Measurements from ENCODE around the gene TEX2. TPM values are rescaled to one million over a fixed set of nuclear protein-coding genes. Genes with fewer than 3 reads are reported as not detected.

The TEX2 gene
- total RNA-seq, 8 experiments from 2014 or later = 13.9 to 50.9 (median 23.9) TPM

DNA sequence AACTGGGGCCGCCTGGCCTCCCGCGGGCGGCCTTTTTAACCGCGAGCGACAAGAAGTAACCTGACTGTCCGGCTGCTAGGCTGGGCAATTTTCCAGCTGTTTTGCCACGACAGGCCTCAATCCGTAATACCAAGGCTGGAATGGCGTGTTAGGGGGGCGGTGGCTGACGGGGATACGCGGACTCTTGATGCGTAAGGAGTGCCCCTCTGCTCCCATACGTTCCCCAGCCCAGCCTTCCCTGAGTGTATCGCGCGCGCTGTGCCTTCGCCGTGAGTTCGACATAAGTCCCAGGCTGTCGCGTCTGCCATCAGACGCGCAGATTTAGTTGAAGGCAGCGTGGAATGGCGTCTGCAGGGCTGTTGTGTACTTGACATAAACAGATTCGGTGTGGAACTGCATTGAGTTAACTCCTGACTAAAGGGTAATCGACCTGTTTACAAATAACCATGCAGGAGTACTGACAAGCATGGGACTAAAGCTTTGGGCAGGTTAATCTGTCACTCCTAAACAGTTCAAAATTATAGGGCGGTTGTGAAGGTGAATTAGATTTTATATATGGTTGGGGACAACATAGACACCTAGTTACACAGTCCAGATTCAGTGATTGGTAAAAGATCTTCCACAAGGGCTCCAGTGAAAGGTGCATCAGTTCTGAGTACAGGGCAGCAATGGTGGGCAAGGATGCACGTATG is 116.5 kb downstream of the TEX2 start:
- peak overlapping the region; percentile 48 to 59 (median 54) for H3K4me3 ChIP-seq
- H3K27ac ChIP-seq = peak overlapping the region; percentile 73 to 83
- ATAC-seq (replicated peaks in 6 of 8) = peak; percentile 0 to 41 (median 31)
- in situ Hi-C loops (cut with MboI; ENCODE audit: low pct_unique_long_range_greater_than_20kb in 2 of 9, low sequenced_read_pairs in 9 of 9, unreplicated experiment in 9 of 9) = loop anchor here in 8 of 9 experiments (25.0 kb wide), 3 partner anchors 109 to 234 kb away; partner anchors contain the start of genes CSHL1 (in 5 of the 8), GH1 (in 5 of the 8) and CD79B (in 2 of the 8)
- WGBS, 10 experiments = 0 to 7% (median 1%) methylated on average over 1 to 17 of the region's 34 CpGs; no CpG with 5 or more reads in 3 of the 10 experiments
- peaks cover 8 to 11% of the 10 kb centered on the region in 2 donors for H3K4me1 ChIP-seq (replicated peaks in 1 of 2)

- peak; percentile 83 to 92 (median 90) for ATAC-seq (replicated peaks in 6 of 8)
- in situ Hi-C loops (cut with MboI; ENCODE audit: low pct_unique_long_range_greater_than_20kb in 2 of 9, low sequenced_read_pairs in 9 of 9, unreplicated experiment in 9 of 9) = loop anchor here in 8 of 9 experiments (25.0 kb wide), 3 partner anchors 109 to 234 kb away; partner anchors contain the start of genes CSHL1 (in 5 of the 8), GH1 (in 5 of the 8) and CD79B (in 2 of the 8)
- peak overlapping the region; percentile 73 to 83 for H3K27ac ChIP-seq
- peaks cover 8 to 11% of the 10 kb centered on the region in 2 donors for H3K4me1 ChIP-seq (replicated peaks in 1 of 2)
- WGBS, 10 experiments = 0% methylated on average over 1 to 5 of the region's 51 CpGs; no CpG with 5 or more reads in 7 of the 10 experiments
- H3K4me3 ChIP-seq = peak overlapping the region; percentile 48 to 59 (median 54)
These were observed 117.2 kb downstream of the TEX2 start for GRCh38 chr17:64145751-64146417.

GRCh38 chr17:64145375-64145750 is 117.7 kb downstream of the TEX2 start:
- 0% methylated on average over 2 to 5 of the region's 15 CpGs; no CpG with 5 or more reads in 4 of the 10 experiments for WGBS, 10 experiments
- H3K4me3 ChIP-seq = peak overlapping the region; percentile 48 to 59 (median 54)
- in situ Hi-C loops (cut with MboI; ENCODE audit: low pct_unique_long_range_greater_than_20kb in 2 of 9, low sequenced_read_pairs in 9 of 9, unreplicated experiment in 9 of 9) = loop anchor here in 8 of 9 experiments (25.0 kb wide), 3 partner anchors 108 to 233 kb away; partner anchors contain the start of genes CSHL1 (in 5 of the 8), GH1 (in 5 of the 8) and CD79B (in 2 of the 8)
- H3K27ac ChIP-seq = no peak overlapping the region
- ATAC-seq (replicated peaks in 6 of 8) = peak in 1 of 8 experiments; percentile 0
- peaks cover 8 to 11% of the 10 kb centered on the region in 2 donors for H3K4me1 ChIP-seq (replicated peaks in 1 of 2)

GRCh38 chr17:64139542-64139941 is 123.5 kb downstream of the TEX2 start:
- in situ Hi-C loops (cut with MboI; ENCODE audit: low pct_unique_long_range_greater_than_20kb in 2 of 9, low sequenced_read_pairs in 9 of 9, unreplicated experiment in 9 of 9) = loop anchor here in 8 of 9 experiments (10.0 to 25.0 kb wide), 4 partner anchors 102 to 227 kb away; partner anchors contain the start of genes CSHL1 (in 5 of the 8), GH1 (in 5 of the 8) and CD79B (in 2 of the 8)
- H3K4me3 ChIP-seq = no peak overlapping the region
- no peak for ATAC-seq (replicated peaks in 6 of 8)
- H3K27ac ChIP-seq = no peak overlapping the region
- no peaks in the 10 kb centered on the region for H3K4me1 ChIP-seq (replicated peaks in 1 of 2)
- 64 to 87% (median 75%) methylated on average over 1 to 6 of the region's 6 CpGs for WGBS, 10 experiments

- WGBS, 10 experiments = 66 to 100% (median 93%) methylated on average over 1 to 2 of the region's 2 CpGs; no CpG with 5 or more reads in 3 of the 10 experiments
- ATAC-seq (replicated peaks in 6 of 8) = no peak
- H3K27ac ChIP-seq = no peak overlapping the region
- H3K4me1 ChIP-seq (replicated peaks in 1 of 2) = no peaks in the 10 kb centered on the region
- in situ Hi-C loops (cut with MboI; ENCODE audit: low pct_unique_long_range_greater_than_20kb in 2 of 9, low sequenced_read_pairs in 9 of 9, unreplicated experiment in 9 of 9) = loop anchor here in 8 of 9 experiments (10.0 to 25.0 kb wide), 4 partner anchors 101 to 226 kb away; partner anchors contain the start of genes CSHL1 (in 5 of the 8), GH1 (in 5 of the 8) and CD79B (in 2 of the 8)
- no peak overlapping the region for H3K4me3 ChIP-seq
These were observed 124.6 kb downstream of the TEX2 start for GRCh38 chr17:64138441-64138840.

GRCh38 chr17:64135000-64135399 is 128.1 kb downstream of the TEX2 start:
- Histone ChIP-seq H3K27ac (no peak overlapping the region), H3K4me1 (replicated peaks in 1 of 2) (peaks cover 5 to 6% of the 10 kb centered on the region in 2 donors), H3K4me3 (no peak overlapping the region)
- ATAC-seq (replicated peaks in 6 of 8) = no peak
- 37 to 77% (median 60%) methylated on average over 4 to 6 of the region's 6 CpGs; no CpG with 5 or more reads in 4 of the 10 experiments for WGBS, 10 experiments
- in situ Hi-C loops (cut with MboI; ENCODE audit: low pct_unique_long_range_greater_than_20kb in 2 of 9, low sequenced_read_pairs in 9 of 9, unreplicated experiment in 9 of 9) = loop anchor here in 8 of 9 experiments (10.0 to 25.0 kb wide), 4 partner anchors 98 to 223 kb away; partner anchors contain the start of genes CSHL1 (in 5 of the 8), GH1 (in 5 of the 8) and CD79B (in 2 of the 8)

DNA sequence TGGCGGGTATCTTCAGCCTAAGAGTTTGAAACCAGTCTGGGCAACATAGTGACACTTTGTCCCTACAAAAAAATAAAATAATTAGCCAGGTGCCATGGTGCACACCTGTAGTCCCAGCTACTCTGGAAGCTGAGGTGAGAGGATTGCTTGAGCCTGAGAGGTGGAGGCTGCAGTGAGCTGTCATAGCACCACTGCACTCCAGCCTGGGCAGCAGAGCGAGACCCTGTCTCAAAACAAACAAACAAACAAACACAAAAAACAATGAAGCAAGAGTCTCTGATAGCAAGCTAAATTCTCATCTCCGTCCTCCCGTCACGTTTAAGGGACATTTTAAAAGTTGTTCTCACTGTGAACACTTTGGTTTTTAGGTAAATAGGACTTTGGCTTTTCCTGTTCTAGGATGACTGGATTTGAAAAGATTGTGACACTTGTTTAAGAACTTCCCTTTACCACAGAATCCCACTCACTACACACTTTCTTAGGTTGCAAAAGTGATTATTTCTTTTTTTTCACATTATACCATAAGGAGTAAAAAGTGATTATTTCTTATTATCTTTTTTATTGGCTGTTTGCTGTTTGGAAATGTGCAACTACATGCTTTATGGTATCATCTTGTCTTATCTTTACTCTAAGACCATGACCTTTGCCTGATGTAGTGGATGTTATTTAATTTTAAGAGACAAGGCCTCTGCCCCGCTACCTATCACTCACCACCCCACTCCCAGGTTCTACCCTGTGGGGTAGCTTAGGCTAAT is 128.7 kb downstream of the TEX2 start:
- no peak overlapping the region for H3K4me3 ChIP-seq
- 67 to 100% (median 76%) methylated on average over 1 to 4 of the region's 6 CpGs; no CpG with 5 or more reads in 1 of the 10 experiments for WGBS, 10 experiments
- in situ Hi-C loops (cut with MboI; ENCODE audit: low pct_unique_long_range_greater_than_20kb in 2 of 9, low sequenced_read_pairs in 9 of 9, unreplicated experiment in 9 of 9) = loop anchor here in 8 of 9 experiments (10.0 to 25.0 kb wide), 4 partner anchors 97 to 222 kb away; partner anchors contain the start of genes CSHL1 (in 5 of the 8), GH1 (in 5 of the 8) and CD79B (in 2 of the 8)

GRCh38 chr17:64133546-64134215 is 129.4 kb downstream of the TEX2 start:
- in situ Hi-C loops (cut with MboI; ENCODE audit: low pct_unique_long_range_greater_than_20kb in 2 of 9, low sequenced_read_pairs in 9 of 9, unreplicated experiment in 9 of 9) = loop anchor here in 8 of 9 experiments (10.0 to 25.0 kb wide), 4 partner anchors 96 to 221 kb away; partner anchors contain the start of genes CSHL1 (in 5 of the 8), GH1 (in 5 of the 8) and CD79B (in 2 of the 8)
- Histone ChIP-seq H3K4me1 (replicated peaks in 1 of 2) (peaks cover 8 to 9% of the 10 kb centered on the region in 2 donors), H3K4me3 (no peak overlapping the region), H3K27ac (no peak overlapping the region)
- 5 to 58% (median 34%) methylated on average over 3 to 8 of the region's 8 CpGs for WGBS, 10 experiments
- ATAC-seq (replicated peaks in 6 of 8) = no peak

More for the DNA sequence above, 128.7 kb downstream of the TEX2 start:
- H3K27ac ChIP-seq = no peak overlapping the region
- ATAC-seq (replicated peaks in 6 of 8) = no peak
- H3K4me1 ChIP-seq (replicated peaks in 1 of 2) = peaks cover 5 to 6% of the 10 kb centered on the region in 2 donors

GRCh38 chr17:64131606-64132270 is 131.3 kb downstream of the TEX2 start:
- Histone ChIP-seq H3K4me1 (replicated peaks in 1 of 2) (peaks cover 9 to 14% of the 10 kb centered on the region in 2 donors), H3K4me3 (no peak overlapping the region), H3K27ac (no peak overlapping the region)
- in situ Hi-C loops (cut with MboI; ENCODE audit: low pct_unique_long_range_greater_than_20kb in 2 of 9, low sequenced_read_pairs in 9 of 9, unreplicated experiment in 9 of 9) = loop anchor here in 8 of 9 experiments (10.0 to 25.0 kb wide), 4 partner anchors 94 to 219 kb away; partner anchors contain the start of genes CSHL1 (in 5 of the 8), GH1 (in 5 of the 8) and CD79B (in 2 of the 8)
- ATAC-seq (replicated peaks in 6 of 8) = no peak
- 29 to 100% (median 80%) methylated on average over 1 to 5 of the region's 5 CpGs for WGBS, 10 experiments

DNA sequence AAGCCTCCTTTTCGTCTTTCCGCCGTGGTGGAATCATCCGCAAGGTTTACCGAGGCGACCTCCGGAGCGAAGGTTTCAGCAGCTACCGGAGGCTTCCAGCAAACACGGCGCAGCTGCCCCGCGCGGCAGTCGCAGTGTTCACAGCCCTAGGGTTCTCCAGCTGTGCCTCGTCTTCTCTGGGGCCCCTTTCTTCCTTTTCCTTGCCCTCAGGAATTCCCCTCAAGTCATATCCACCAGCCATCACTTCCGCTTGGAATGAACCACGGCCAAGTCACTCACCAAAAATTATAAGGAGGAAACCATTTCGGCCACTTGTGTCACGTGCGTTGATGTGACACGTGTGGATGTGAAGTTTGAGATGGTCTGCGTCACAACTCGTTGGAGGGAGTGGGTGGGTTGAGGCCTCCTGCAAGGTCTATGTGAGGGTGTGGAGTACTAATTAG is 132.5 kb downstream of the TEX2 start:
- H3K4me1 ChIP-seq (replicated peaks in 1 of 2) = peaks cover 14 to 20% of the 10 kb centered on the region in 2 donors
- peak overlapping the region; percentile 26 to 48 for H3K27ac ChIP-seq
- WGBS, 10 experiments = 20 to 92% (median 63%) methylated on average over 2 to 7 of the region's 24 CpGs; no CpG with 5 or more reads in 4 of the 10 experiments
- H3K4me3 ChIP-seq = peak overlapping the region; percentile 74 to 92 (median 82)
- in situ Hi-C loops (cut with MboI; ENCODE audit: low pct_unique_long_range_greater_than_20kb in 2 of 9, low sequenced_read_pairs in 9 of 9, unreplicated experiment in 9 of 9) = loop anchor here in 8 of 9 experiments (10.0 to 25.0 kb wide), 4 partner anchors 93 to 218 kb away; partner anchors contain the start of genes CSHL1 (in 5 of the 8), GH1 (in 5 of the 8) and CD79B (in 2 of the 8)
- ATAC-seq (replicated peaks in 6 of 8) = no peak
